Mononuclear cell (primary cell): Measurements from ENCODE around the gene PNKP. TPM values are rescaled to one million over a fixed set of nuclear protein-coding genes. Genes with fewer than 3 reads are reported as not detected.

Experiments used
- H3K27me3 ChIP-seq: 2 replicates; pipeline ENCODE4 v1.6.0; 2011; ENCODE audit warnings: low read length, control low read depth; ENCODE audit not compliant: insufficient read depth
- H3K4me1 ChIP-seq: 2 replicates; pipeline ENCODE4 v1.5.1; 2011; ENCODE audit warnings: mild to moderate bottlenecking, low read length, control low read depth; ENCODE audit not compliant: insufficient read depth
- H3K4me3 ChIP-seq: 2 replicates; pipeline ENCODE4 v1.5.1; 2011; ENCODE audit warnings: mild to moderate bottlenecking, low read length, moderate library complexity
- H3K9me3 ChIP-seq: 2 replicates; pipeline ENCODE4 v1.5.1; 2011; ENCODE audit warnings: low read depth, mild to moderate bottlenecking, control low read depth, low read length
- total RNA-seq: library from RNA; depleted of rRNA; stranded (reverse); fragments of >200 nt; gene quantifications from one replicate; pipeline ENCODE4 v1.2.3, GENCODE V29; 2012

Gene PNKP
- total RNA-seq, 1 donor = 28.4 TPM

- H3K27me3 ChIP-seq = no peaks in the 10 kb centered on the region
- H3K4me3 ChIP-seq = no peak overlapping the region
Observed at GRCh38 chr19:49882643-49883042, 15.3 kb upstream of the PNKP start.

GRCh38 chr19:49881672-49882394, 14.5 kb upstream of the PNKP start:
- Histone ChIP-seq H3K27me3 (no peaks in the 10 kb centered on the region), H3K4me1 (peaks cover 14% of the 10 kb centered on the region), H3K9me3 (no peaks in the 10 kb centered on the region), H3K4me3 (no peak overlapping the region)

More at GRCh38 chr19:49882643-49883042, 15.3 kb upstream of the PNKP start:
- Histone ChIP-seq H3K9me3 (no peaks in the 10 kb centered on the region), H3K4me1 (peaks cover 14% of the 10 kb centered on the region)

DNA sequence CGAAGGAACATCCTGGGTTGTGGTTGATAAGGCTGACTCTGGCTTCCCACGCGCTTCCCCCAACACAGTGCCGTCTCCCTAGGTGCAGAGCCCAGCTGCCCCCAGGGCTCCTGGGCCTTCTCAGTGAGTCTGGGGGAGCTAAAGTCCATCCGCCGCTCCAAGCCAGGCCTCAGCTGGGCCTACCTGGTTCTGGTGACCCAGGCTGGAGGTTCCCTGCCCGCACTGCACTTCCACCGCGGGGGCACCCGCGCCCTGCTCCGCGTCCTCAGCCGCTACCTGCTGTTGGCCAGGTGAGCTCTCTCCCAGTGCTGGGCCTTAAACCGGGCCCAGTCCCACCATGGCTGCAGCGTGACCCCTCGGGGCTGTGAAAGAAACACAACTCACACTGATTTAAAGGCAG, 13.8 kb upstream of the PNKP start:
- Histone ChIP-seq H3K27me3 (no peaks in the 10 kb centered on the region), H3K4me1 (peaks cover 14% of the 10 kb centered on the region), H3K4me3 (no peak overlapping the region), H3K9me3 (no peaks in the 10 kb centered on the region)

DNA sequence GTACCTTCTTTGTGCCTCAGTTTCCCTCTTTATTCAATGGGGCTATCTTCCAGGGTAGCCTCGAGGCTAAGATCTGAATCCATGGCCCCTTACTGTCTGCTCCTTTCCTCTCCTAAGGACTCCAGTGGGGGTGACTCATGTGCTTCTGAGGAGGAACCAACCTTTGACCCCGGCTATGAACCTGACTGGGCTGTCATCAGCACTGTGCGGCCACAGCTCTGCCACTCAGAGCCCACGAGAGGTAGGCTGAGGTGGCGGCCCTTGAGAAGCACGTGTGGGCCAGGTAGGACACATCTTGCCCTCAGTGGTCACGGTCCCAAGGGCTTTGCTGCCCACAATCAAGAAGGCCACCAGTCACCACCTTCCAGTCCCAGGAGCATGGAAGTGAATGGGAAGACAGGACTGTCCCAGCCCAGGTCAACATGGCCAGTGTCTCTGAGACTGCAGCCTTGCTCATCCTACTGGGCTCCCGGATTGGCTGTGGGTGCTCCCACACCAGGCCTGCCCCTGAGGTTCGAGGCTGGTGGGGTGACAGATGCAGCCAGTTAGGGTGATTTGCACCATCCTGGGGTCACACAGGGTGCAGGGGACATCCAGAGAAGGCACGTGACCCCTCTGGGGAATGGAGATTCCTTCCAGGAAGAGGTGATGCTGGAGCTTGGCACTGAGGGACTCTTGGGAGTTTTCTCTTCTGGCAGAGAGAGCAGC, 12.9 kb upstream of the PNKP start:
- no peaks in the 10 kb centered on the region for H3K9me3 ChIP-seq
- no peak overlapping the region for H3K4me3 ChIP-seq
- H3K4me1 ChIP-seq = peaks cover 22% of the 10 kb centered on the region
- no peaks in the 10 kb centered on the region for H3K27me3 ChIP-seq

DNA sequence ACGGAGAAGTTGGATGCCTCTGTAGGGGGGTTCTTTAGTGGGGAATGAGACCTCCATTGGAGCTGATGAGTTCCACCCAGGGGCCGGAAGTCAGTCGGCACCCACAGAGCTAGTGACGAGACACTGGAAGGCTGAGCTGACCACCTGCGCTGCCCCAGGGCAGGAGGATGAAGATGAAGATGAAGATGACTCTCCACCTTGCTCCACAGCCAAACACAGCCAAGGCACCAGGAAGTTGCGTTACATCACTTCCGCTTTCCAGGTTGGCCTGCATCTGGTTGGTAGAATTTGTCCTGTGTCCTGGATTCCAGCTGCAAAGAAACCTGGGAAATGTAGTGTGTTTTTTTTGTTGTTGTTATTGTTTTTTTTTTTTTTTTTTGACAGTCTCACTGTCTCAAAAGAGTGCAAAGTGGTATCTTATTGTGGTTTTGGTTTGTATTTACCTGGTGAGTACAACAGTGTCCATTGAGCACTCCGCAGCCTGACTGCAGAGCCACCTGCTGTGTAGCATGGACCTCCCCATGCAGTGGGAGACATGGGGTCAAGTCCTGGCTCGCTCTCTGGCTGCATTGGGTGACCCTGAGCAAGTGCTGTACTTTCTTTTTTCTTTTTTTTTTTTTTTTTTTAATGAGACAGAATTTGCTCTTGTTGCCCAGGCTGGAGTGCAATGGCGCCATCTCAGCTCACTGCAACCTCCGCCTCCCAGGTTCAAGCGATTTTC, 12.0 kb upstream of the PNKP start:
- H3K4me3 ChIP-seq = no peak overlapping the region
- H3K27me3 ChIP-seq = no peaks in the 10 kb centered on the region
- no peaks in the 10 kb centered on the region for H3K9me3 ChIP-seq
- peaks cover 25% of the 10 kb centered on the region for H3K4me1 ChIP-seq

- H3K4me3 ChIP-seq = no peak overlapping the region
- no peaks in the 10 kb centered on the region for H3K9me3 ChIP-seq
- no peaks in the 10 kb centered on the region for H3K27me3 ChIP-seq
- peaks cover 25% of the 10 kb centered on the region for H3K4me1 ChIP-seq
Observed at GRCh38 chr19:49878744-49879070, 11.3 kb upstream of the PNKP start.

GRCh38 chr19:49877879-49878743, 10.7 kb upstream of the PNKP start:
- H3K4me3 ChIP-seq = peak overlapping the region; percentile 56
- no peaks in the 10 kb centered on the region for H3K9me3 ChIP-seq
- peaks cover 25% of the 10 kb centered on the region for H3K4me1 ChIP-seq
- H3K27me3 ChIP-seq = no peaks in the 10 kb centered on the region

DNA sequence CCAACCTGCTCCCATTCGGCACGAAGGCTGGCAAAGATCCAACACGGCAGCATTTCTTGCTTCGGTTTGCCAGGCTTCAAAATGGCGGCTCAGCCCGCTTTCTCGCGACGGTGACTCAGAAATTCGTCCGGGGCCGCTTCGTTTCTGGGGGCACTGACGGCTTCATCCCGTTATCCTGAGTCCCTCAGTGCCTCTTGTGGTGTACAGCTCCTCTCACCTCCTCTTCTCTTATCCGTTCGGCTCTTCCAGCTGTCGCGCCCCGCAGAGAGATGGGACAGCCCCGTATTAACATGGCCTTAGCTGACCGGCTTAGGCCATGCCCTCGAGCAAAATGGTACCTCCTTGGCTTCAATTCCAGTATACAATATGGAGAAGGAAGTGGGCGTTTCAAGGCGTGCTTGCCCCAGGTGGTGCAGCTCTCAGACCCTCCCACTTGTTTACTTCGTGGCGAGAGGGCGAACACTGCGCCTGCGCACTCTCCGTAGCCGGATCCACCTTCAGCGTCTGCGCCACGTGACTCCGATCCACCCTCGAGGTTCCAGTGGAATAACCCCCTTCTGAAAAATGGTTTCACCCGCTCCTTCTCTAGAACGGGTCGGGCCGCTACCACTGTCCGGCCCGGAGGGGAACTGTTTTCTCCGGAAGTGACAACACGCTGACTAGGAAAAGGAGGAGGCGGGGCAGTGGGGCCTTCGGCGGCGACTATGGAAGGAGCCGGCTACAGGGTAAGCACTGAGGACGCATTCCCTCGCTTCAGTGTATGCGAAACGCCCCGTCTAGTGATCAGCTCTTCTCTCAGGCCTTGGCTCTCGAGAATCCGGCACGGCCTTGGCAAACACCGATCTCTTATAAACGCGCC, 9.9 kb upstream of the PNKP start, which contains the start of the genes AKT1S1 and TBC1D17:
Gene AKT1S1 (minus strand): TSS at position 336 of the 859 bp plus-strand sequence. CDS start 4,060 bp downstream, outside the sequence.
Gene TBC1D17 (plus strand): TSS at position 683 of the 859 bp plus-strand sequence. CDS start 22 bp downstream, at position 705.
- peaks cover 25% of the 10 kb centered on the region for H3K4me1 ChIP-seq
- peak within 1 kb of the TSS; percentile 99 for H3K4me3 ChIP-seq
- H3K27me3 ChIP-seq = no peaks in the 10 kb centered on the region
- H3K9me3 ChIP-seq = no peaks in the 10 kb centered on the region

GRCh38 chr19:49876422-49877019, 9.1 kb upstream of the PNKP start:
- peaks cover 25% of the 10 kb centered on the region for H3K4me1 ChIP-seq
- peak overlapping the region; percentile 99 for H3K4me3 ChIP-seq
- H3K27me3 ChIP-seq = no peaks in the 10 kb centered on the region
- H3K9me3 ChIP-seq = no peaks in the 10 kb centered on the region

DNA sequence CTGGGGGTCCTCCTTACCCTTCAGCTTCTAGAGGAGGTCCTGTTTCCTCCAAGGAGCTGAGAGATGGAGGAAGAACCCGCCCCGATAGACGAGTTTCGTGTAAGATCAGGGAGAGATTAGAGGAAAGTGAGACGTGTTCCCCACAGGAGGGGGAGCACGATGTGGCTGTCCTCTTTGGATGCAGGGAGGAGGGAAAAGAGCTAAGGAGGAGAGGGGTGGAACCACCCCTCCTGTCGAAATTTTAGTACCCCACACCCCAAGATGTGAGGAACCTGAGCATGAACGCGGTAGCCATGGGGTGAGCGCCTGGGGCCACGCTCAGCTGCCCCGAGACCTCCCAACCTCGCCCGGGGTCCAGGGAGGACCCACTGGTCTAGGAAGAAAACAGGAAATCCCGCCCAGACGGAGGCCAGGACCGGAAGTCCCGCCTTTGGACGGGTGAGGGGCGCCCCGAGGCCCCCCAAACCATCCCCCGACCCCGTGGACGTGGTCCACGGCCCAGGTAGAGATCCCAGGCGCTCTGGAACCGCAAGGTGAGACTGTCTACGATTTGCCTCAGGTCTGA, 8.6 kb upstream of the PNKP start:
- Histone ChIP-seq H3K9me3 (no peaks in the 10 kb centered on the region), H3K27me3 (no peaks in the 10 kb centered on the region), H3K4me3 (peak overlapping the region; percentile 99), H3K4me1 (peaks cover 25% of the 10 kb centered on the region)

GRCh38 chr19:49875177-49875576, 7.8 kb upstream of the PNKP start:
- no peak overlapping the region for H3K4me3 ChIP-seq
- no peaks in the 10 kb centered on the region for H3K27me3 ChIP-seq

DNA sequence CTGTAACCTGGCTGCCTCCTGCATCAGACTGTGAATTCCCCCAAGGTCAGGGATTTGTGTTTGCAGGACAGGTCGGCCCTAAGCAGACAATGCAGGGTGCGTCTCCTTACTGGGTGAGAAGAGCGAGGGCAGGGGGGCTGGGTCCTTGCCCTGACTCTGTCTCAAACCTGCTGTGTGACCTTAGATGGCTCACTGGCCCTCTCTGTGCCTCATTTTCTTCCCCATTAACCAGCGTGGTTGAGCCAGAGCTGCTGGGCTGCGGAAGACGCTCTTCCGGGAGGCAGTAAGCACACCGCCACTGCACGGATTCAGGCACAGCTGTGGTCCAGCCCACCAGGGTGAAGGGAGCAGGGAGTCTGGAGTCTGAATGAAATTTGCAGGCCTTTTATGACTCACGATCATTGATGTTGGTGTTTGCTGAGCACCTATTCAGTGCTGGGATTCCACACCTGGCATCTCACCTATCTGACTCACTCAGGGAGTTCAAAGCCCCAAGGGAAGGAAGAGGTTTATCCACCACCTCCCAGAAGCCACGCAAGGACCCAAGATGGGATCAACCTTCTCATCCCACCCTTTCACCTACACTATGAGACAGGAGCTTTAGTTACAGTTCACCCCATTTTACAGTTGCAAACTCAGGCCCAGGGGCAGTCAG, 7.3 kb upstream of the PNKP start:
- H3K9me3 ChIP-seq = no peaks in the 10 kb centered on the region
- H3K4me3 ChIP-seq = no peak overlapping the region
- H3K27me3 ChIP-seq = no peaks in the 10 kb centered on the region
- H3K4me1 ChIP-seq = peaks cover 38% of the 10 kb centered on the region

More at GRCh38 chr19:49875177-49875576, 7.8 kb upstream of the PNKP start:
- H3K9me3 ChIP-seq = no peaks in the 10 kb centered on the region
- peaks cover 33% of the 10 kb centered on the region for H3K4me1 ChIP-seq

- H3K9me3 ChIP-seq = no peaks in the 10 kb centered on the region
- H3K27me3 ChIP-seq = no peaks in the 10 kb centered on the region
- no peak overlapping the region for H3K4me3 ChIP-seq
- H3K4me1 ChIP-seq = peaks cover 36% of the 10 kb centered on the region
Observed at GRCh38 chr19:49873834-49874233, 6.5 kb upstream of the PNKP start.
